K562 (cell line): ENCODE measurements around the gene MMS22L. TPM values are rescaled to one million over a fixed set of nuclear protein-coding genes. Genes with fewer than 3 reads are reported as not detected.

ENCODE experiments used
- E2F3 ChIP-seq: fragments of 250-450 bp; sonication (Bioruptor Pico); IDR thresholded peaks from 2 replicates; pipeline ENCODE4 v1.4.0; 2020; ENCODE audit warnings: mild to moderate bottlenecking
- FOXJ2 ChIP-seq: fragments of 200-800 bp; sonication (Bioruptor generic); IDR thresholded peaks from 2 replicates; pipeline ENCODE4 v1.6.1; 2016; ENCODE audit warnings: missing genetic modification characterization, missing compliant biosample characterization
- GABPB1 ChIP-seq: sonication (generic); formaldehyde crosslinking; IDR thresholded peaks from 2 replicates; pipeline ENCODE4 v1.8.0; 2022; ENCODE audit warnings: mild to moderate bottlenecking, missing genetic modification reagents
- JUND ChIP-seq, 2 experiments: IDR thresholded peaks; 2 replicates in 1 of 2; 3 replicates in 1 of 2; pipeline ENCODE4 v1.6.1; 2011; ENCODE audit warnings: borderline replicate concordance in 2 of 2, low read depth in 2 of 2, low read length in 2 of 2, improper control_type of control experiment in 1 of 2, missing biosample characterization in 1 of 2, missing genetic modification characterization in 1 of 2, missing genetic modification reagents in 1 of 2
- KLF10 ChIP-seq: fragments of 250-450 bp; sonication (Bioruptor Pico); IDR thresholded peaks from 2 replicates; pipeline ENCODE4 v1.6.1; 2021; ENCODE audit warnings: matching md5 sums
- MLLT1 ChIP-seq, 2 experiments: fragments of 450-650 bp; IDR thresholded peaks; 2 replicates each; pipeline ENCODE4 v1.6.1; 2016
- RHOXF2B ChIP-seq: fragments of 250-450 bp; sonication (Bioruptor Pico); conservative IDR thresholded peaks from 2 replicates; pipeline ENCODE4 v1.5.1; 2021
- SRSF7 ChIP-seq: fragments of 200-400 bp; formaldehyde crosslinking; optimal IDR thresholded peaks from 2 replicates; pipeline ENCODE3; 2017; ENCODE audit warnings: mild to moderate bottlenecking, low read depth, low read length
- YY1 ChIP-seq, 3 experiments: IDR thresholded peaks; 2 replicates each; pipeline ENCODE4 v1.6.1; 2011; ENCODE audit warnings: low read length in 2 of 3, mild to moderate bottlenecking in 2 of 3, moderate library complexity in 2 of 3, borderline replicate concordance in 1 of 3, control low read depth in 1 of 3, low read depth in 1 of 3; ENCODE audit not compliant: insufficient read depth in 3 of 3, insufficient replicate concordance in 2 of 3, control insufficient read depth in 1 of 3, insufficient read length in 1 of 3; ENCODE audit errors: extremely low read depth in 1 of 3
- ZNF695 ChIP-seq: fragments of 450-650 bp; formaldehyde crosslinking; IDR thresholded peaks from 2 replicates; pipeline ENCODE4 v1.4.0; 2020; ENCODE audit warnings: mild to moderate bottlenecking, moderate library complexity
- ZNF79 ChIP-seq: fragments of 250-450 bp; sonication (Bioruptor Pico); IDR thresholded peaks from 2 replicates; pipeline ENCODE4 v1.4.0; 2020; ENCODE audit warnings: low read depth, mild to moderate bottlenecking, moderate library complexity
- polyA plus RNA-seq, 8 experiments: library from polyadenylated mRNA; depleted of rRNA in 4 of 8; stranded (reverse) in 5 of 8; unstranded in 3 of 8; fragments of >200 nt; fragmentation: Nextera tagmentation in 2 of 8; fragmentation: Illumina TruSeq in 1 of 8; extraction: Ambion mirVana in 2 of 8; extraction: Trizol in 1 of 8; gene quantifications; 2 replicates each; pipeline versions ENCODE4 v1.2.1 to v1.2.3, GENCODE V29; 2011 to 2014; ENCODE audit warnings: inconsistent platforms in 1 of 8, missing spikeins in 1 of 8
- total RNA-seq, 7 experiments: library from RNA; depleted of rRNA in 6 of 7; stranded (reverse); fragments of >200 nt in 6 of 7; fragmentation: Illumina TruSeq in 2 of 7; extraction: Trizol in 2 of 7; gene quantifications; 2 replicates each; pipeline versions ENCODE4 v1.2.1 to v1.2.3, GENCODE V29; 2011 to 2021; ENCODE audit warnings: low replicate concordance in 1 of 7
- TF ChIP-seq, protein P1 (sequence below): sonication (generic); formaldehyde crosslinking; IDR thresholded peaks from 2 replicates; pipeline ENCODE4 v1.8.0; 2022; ENCODE audit warnings: missing genetic modification reagents, mild to moderate bottlenecking, moderate library complexity, borderline replicate concordance
- TF ChIP-seq, protein P2 (sequence below): sonication (generic); formaldehyde crosslinking; IDR thresholded peaks from 2 replicates; pipeline ENCODE4 v1.8.0; 2023; ENCODE audit warnings: missing genetic modification reagents, mild to moderate bottlenecking, borderline replicate concordance

The MMS22L gene
- total and polyA plus RNA-seq, 9 of the 15 experiments (the other 6 are each of a cell fraction or from before 2014, with no cell fraction given) = 13.0 to 59.5 (median 26.9) TPM

GRCh38 chr6:97282726-97283617 is at the start of gene MMS22L (continued):
- TF ChIP-seq MLLT1 (IDR thresholded peaks at IDR 0.05) (peak in 1 of 2 experiments; percentile 64; a peak in 1 of 4 replicates), JUND (IDR thresholded peaks at IDR 0.05; ENCODE audit: borderline replicate concordance, low read depth, low read length) (no peak), JUND (tag; IDR thresholded peaks at IDR 0.05; ENCODE audit: borderline replicate concordance, low read depth, low read length) (no peak), ZNF695 (CRISPR knock-in tag) (no peak), E2F3 (peak; percentile 98), YY1 (IDR thresholded peaks at IDR 0.05; ENCODE audit: borderline replicate concordance in 1 of 3, control insufficient read depth in 1 of 3, extremely low read depth in 1 of 3, insufficient read depth in 3 of 3, insufficient read length in 1 of 3, insufficient replicate concordance in 2 of 3, low read depth in 1 of 3, low read length in 2 of 3) (peak in 1 of 3 experiments; percentile 3), GABPB1 (CRISPR knock-in tag) (peak; percentile 53; the same call in 1 of the 2 replicates), ZNF79 (CRISPR knock-in tag) (no peak), FOXJ2 (tag) (no peak), RHOXF2B (CRISPR knock-in tag) (no peak), SRSF7 (no peak), KLF10 (CRISPR knock-in tag) (no peak)
- TF ChIP-seq, protein P1, sequence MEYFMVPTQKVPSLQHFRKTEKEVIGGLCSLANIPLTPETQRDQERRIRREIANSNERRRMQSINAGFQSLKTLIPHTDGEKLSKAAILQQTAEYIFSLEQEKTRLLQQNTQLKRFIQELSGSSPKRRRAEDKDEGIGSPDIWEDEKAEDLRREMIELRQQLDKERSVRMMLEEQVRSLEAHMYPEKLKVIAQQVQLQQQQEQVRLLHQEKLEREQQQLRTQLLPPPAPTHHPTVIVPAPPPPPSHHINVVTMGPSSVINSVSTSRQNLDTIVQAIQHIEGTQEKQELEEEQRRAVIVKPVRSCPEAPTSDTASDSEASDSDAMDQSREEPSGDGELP (CRISPR knock-in tag) = peak; percentile 66; the same call in 1 of the 2 replicates
- TF ChIP-seq, protein P2, sequence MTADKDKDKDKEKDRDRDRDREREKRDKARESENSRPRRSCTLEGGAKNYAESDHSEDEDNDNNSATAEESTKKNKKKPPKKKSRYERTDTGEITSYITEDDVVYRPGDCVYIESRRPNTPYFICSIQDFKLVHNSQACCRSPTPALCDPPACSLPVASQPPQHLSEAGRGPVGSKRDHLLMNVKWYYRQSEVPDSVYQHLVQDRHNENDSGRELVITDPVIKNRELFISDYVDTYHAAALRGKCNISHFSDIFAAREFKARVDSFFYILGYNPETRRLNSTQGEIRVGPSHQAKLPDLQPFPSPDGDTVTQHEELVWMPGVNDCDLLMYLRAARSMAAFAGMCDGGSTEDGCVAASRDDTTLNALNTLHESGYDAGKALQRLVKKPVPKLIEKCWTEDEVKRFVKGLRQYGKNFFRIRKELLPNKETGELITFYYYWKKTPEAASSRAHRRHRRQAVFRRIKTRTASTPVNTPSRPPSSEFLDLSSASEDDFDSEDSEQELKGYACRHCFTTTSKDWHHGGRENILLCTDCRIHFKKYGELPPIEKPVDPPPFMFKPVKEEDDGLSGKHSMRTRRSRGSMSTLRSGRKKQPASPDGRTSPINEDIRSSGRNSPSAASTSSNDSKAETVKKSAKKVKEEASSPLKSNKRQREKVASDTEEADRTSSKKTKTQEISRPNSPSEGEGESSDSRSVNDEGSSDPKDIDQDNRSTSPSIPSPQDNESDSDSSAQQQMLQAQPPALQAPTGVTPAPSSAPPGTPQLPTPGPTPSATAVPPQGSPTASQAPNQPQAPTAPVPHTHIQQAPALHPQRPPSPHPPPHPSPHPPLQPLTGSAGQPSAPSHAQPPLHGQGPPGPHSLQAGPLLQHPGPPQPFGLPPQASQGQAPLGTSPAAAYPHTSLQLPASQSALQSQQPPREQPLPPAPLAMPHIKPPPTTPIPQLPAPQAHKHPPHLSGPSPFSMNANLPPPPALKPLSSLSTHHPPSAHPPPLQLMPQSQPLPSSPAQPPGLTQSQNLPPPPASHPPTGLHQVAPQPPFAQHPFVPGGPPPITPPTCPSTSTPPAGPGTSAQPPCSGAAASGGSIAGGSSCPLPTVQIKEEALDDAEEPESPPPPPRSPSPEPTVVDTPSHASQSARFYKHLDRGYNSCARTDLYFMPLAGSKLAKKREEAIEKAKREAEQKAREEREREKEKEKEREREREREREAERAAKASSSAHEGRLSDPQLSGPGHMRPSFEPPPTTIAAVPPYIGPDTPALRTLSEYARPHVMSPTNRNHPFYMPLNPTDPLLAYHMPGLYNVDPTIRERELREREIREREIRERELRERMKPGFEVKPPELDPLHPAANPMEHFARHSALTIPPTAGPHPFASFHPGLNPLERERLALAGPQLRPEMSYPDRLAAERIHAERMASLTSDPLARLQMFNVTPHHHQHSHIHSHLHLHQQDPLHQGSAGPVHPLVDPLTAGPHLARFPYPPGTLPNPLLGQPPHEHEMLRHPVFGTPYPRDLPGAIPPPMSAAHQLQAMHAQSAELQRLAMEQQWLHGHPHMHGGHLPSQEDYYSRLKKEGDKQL = no peak
